Activated CD4-positive, alpha-beta T cell treated with anti-CD3 and anti-CD28 coated beads, Interleukin-2, amount 50 U/mL, for 4 hours (primary cell): ENCODE results near the gene MRPL58.

Source experiments
- DNase-seq, 2 experiments: peaks; one replicate each; pipeline ENCODE4 v3.0.0-alpha.2; 2020

The MRPL58 gene

DNA sequence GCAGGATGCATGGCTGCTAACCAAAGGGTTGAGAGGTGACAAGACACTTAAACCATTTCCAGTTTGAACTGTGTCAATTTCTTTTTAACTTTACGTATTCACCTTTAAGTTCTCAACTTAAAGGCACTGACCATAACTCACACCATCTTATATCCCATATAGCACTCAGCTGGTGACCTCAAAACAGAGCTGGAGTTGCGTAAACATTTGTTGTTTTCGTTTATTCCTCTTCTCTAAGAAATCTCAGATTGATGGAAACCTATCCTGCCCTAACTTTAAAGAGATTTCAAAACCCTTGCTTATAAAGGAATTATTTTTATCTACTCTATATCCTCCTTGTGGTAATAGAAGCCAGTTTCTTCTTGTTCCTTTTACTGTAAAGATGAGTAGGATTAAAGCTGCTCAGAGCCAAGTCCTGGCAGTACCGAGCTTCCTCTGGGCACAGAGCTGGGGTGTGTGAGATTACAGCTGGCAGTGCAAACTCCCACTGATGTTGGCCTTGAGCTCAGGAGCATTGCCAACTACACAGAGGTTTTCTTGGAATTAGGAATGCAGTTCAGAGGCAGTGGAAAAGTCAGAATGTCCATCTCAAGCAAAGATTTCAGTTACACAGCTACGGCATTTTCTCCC, 35.9 kb downstream of the MRPL58 start:
- no peak for DNase-seq

DNA sequence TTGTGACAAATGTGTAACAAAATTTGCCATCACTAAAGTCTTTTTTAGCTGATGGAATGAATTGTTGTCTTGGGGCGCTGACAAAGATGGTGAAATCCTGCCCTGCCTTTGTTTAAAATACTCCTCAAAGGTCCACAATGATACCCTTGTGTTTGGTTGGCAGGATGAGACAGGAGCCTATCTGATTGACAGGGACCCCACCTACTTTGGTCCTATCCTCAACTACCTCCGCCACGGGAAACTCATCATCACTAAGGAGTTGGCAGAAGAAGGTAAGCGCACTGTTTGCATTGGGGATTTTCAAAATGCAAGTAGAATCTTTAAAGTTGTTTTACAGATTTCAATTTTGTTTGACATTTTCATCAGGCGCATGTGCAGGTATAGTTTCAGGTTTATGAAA, 36.6 kb downstream of the MRPL58 start:
- DNase-seq: no peak

DNA sequence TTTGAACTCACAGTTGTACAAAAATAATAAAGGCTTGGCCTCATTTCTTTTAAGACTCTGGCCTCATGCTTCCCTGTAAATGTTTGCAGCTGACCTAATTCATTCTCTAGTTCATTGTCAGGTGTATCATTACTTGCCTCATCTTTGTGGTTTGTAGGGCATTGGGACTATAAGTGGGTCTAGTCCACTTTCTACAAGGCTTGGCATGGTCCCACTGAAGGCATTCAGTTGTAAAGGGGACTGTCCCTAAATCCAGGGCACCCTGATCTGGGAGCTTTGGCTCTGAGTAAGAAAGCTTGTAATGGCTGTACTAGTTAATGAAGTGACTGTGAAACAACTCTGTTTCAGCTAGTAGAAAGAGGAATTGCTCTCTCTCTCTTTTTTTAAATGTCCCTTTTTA, 37.2 kb downstream of the MRPL58 start:
- DNase-seq: no peak

DNA sequence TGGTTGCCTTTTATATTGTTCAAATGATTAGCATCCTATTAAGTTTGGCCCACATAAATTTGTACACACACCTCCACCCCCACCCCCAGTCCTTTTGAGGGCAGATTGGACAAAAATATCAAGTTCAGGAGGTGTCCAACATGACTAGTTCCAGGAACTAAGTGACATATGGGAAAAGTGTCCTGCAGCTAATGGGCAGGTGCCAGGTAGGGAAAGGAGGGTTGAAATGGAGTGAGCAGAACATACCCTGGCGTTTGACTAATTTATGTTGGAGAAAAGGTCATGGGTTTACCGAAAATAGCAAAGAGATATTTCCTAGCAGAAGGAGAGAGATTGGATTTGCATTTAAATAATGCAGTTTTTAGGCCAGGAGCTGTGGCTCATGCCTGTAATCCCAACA, 39.5 kb downstream of the MRPL58 start:
- DNase-seq: no peak

DNA sequence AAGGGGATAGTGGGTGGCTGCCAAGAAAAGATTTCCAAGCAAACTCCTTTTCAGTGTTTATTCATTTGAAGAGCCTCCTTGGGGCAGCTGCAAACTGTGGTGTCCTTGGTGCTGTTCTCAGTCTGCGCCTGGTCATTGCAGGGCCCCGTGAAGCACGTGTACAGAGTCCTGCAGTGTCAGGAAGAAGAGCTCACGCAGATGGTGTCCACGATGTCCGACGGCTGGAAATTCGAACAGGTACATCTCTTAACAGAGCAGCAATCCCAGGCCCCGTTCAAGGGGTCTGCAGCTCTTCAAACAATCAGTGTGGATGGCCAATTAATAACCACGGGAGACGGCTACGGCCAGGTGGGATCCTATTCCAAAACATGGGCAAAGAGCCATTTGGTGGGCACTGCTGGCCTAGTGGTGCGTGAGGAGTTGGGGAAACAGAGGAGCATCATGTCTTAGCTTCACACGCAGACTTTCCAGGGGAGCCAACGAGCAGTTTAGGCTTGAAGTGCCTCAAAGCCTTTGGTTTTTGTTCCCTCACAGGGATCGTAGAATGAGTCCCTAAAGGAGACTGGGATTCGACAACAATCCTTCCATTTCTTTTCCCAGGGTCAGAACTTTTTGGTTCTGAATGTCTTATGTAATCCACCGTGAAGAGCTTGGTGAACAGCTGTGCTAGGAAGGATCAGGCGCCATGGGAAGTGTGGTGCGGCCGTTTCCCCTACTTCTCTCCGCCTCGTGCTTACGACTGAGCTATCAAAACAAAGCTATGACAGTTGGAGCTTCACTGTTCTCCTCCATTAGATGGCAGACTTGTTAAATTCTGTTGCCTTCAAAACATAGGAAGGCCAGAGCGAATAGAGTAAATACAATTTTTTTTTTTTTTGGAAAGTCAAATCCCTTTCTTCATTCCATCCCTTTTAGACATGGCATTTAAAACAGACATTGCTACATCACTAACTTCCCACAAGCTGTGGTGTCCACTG, 47.2 kb downstream of the MRPL58 start:
- DNase-seq: no peak

DNA sequence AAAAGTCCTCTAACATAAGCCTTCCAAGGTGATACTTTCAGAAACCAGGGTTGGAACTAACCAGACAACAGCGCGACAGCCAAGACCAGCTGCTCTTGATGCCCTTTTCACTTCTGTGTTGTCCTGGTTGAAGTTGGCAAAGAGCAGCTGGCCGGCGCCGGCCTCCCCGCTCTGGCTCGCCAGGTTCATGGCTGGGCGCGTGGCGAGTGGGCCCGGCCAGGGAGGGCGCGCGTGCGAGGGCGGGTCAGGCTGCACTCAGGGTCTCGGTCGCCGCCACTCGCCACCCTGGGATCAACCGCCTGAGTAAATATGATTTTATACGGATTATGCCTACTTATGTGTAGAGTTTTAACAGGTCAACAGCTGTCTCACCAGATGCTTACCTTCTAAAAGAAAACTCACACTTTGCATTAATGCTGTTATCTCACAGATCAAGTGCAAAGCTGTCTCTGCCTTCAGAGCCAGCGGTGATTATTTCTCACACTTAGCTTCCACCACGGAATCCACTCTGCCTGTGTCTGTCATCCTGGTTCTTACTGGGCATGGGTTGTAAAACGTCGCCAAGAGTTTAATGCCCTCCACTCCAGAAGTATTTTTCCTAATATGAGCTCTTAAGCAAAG, 48.1 kb downstream of the MRPL58 start:
- DNase-seq: no peak

DNA sequence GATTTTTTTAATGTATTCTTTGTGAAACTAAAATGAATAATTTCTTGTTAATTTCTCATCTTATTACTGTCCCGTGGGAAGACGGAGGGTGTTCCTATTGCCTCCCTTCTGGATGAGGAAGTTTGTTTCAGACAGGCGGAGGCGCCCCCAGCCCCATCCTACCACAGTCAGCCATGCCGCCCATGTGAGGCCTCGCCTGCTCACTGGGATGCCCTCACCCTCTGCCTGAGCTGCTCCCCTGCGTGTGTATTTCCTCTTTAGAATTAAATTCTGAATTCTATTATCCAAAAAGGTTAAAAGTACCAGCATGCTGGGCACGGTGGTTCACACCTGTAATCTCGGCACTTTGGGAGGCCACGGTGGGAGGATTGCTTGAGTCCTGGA, 48.6 kb downstream of the MRPL58 start:
- no peak for DNase-seq

DNA sequence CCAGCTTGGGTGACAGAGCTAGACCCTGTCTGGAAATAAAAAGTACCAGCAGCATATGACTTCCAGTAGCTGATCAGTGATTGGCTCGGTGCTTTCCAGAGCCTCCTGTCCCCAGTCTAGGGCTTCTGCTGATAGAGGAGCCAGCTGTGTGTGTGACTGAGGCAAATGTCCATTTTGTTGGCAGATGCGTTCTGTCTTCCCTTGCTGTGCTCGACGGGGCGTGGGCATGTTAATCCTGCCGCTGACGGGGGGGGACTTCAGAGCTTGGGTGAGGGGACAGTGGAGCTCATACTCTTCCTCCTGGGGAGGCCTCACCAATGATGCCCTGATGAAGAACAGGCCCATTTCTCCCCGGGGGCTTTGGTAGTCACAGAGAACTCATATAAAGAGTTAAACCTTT, 49.1 kb downstream of the MRPL58 start:
- DNase-seq: no peak

DNA sequence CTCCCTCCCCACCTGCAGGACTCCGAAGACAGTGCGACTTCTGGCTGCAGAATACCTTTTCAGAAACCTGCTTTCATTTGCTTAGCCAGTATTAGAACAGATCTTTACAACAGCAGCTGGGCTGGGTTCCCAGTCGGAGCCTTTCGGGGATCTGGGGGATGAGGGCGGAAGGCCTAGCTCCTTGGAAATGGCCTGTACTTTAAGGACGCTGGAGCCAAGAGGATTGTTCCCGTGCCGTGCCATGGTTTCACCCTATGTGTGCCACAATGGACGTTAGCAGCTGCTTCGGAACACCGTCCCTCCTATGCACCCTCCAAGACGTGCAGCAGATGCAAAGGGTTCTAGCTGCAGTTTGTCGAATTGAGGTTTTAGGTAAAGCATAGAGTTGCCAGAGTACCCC, 50.7 kb downstream of the MRPL58 start:
- DNase-seq: no peak

DNA sequence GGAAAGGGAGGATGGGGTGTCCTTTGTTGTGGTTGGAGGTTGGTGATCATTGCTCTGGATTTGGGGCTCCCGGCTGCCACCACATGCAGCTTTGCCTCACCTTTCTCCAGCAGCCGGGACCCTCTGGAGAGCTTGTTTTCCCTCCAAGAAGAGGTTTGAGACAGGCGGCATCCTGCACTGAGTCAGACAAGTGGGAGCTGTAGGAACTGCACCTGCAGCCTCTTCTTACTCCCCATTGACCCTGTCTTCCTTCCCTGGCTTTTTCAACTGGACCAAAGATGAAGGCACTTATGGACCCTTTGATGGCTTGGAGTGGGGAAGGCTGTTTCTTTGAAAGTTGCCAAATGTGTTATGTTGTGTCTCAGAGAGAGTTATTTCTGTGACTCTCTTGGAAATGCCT, 51.2 kb downstream of the MRPL58 start:
- no peak for DNase-seq

DNA sequence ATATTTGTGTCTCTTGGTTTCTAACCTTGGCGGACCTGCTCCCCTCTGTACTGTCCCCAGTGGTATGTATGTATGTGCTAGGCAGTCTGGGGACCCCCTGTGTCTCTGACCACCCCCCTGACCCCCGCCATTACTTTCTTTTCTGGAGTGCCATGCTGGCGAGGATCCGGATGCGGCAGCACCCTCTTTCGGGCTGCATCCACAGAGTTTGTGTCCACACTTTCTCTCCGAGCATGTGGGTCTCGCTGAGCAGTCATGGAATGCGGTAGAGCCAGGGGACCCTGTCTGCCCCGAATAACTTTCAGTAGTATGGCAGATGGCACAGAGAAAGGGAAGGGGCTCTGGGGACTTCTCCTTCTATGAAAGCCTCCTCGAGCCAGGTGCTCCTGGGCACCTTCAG, 51.6 kb downstream of the MRPL58 start:
- no peak for DNase-seq

DNA sequence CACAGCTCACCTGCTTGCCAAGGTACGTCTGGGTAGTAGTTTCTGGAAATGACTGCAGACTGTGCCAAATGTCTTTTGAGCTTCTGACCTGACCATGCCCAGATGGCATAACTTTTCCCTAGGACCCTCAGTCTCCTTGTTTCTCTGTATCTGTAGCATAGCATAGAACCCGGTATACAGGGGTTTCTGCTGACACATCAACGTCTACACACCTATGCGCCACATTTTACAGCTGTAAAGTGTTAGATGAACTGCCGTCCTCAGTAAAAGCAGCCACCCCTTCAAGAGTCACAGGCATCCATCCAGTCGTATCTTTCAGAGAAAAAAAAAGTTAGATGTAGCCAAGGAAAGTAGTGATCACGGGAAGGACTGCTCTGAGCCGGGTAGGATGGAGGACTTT, 52.0 kb downstream of the MRPL58 start:
- DNase-seq: no peak

DNA sequence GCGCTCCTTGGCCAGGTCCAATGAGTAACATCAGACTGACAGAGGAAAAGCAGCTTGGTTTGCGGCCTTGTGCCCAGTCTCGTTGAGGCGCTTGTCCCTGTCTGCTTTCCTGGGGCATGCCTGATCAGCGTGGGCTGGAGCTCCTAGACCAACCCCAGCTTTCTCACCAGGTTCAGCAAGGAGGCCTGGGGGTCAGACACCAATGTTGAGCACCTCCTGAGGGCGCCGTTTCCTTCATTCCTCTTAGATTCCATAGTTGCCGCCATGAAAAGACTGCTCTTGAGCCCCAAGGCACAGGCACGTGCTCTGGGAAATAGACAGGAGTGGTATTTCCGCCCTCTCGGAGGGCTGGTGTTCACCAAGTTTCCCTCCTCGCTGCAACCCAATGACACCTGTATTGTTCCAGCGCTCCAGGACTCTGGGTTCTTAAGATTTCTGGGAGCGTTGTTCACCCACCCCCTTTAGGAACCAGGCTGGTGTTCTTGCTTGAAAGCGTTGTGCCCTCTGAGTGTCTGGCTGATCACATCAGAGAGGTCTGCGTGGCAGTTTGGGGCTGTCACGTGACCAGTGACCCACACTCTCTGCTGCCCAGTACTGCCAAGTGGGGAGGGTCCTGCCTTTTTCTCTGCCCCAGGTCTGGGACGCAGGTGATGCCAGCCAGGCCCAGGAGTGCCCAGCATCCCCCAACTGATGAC, 52.5 kb downstream of the MRPL58 start:
- no peak for DNase-seq

DNA sequence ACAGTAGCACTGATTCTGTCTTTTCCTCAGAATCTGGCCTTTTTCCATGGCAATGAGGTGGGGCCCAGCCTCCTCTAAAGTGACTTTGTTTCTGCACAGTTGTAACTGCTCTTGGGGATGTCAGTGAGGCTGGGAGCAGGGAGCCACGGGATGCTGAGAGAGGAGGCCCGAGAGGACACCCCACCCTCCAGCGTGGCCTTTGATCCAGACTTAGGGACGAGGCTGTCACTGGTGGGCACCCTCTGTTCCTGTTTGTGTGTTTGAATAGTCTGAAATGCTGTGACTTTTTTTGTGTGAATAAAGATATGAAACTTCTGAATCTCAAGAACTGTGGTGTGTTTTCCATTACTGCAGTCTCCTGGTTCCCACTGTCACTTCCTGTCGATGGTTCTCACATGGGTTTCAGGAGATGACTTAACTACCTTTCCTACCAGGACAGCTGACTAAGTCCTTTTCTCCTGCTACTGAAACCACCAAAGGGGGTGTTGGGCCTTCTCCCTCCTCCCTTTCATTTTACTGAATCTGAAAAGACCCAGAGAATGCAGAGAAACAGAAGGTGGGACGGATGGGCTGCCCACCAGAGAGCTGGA, 53.2 kb downstream of the MRPL58 start:
- DNase-seq: no peak

DNA sequence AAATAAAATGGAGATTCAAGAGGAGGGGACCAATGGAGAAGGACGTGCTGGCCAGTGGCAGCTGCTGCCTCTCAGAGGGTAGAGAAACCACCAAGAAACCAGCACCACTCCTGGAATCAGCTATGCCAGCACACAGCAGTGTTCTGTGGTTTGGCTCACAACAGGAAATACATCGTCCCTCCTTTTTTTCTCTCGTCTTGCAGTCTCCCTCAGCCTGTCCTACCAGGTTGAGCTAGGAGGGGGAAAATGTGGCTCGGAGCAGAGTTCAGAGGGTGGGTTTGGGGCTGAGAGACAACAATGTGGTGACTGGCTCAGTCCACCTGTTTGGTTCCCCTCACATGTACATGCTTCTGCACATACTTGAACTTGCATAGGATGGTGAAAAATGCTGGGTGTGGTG, 55.4 kb downstream of the MRPL58 start:
- no peak for DNase-seq

DNA sequence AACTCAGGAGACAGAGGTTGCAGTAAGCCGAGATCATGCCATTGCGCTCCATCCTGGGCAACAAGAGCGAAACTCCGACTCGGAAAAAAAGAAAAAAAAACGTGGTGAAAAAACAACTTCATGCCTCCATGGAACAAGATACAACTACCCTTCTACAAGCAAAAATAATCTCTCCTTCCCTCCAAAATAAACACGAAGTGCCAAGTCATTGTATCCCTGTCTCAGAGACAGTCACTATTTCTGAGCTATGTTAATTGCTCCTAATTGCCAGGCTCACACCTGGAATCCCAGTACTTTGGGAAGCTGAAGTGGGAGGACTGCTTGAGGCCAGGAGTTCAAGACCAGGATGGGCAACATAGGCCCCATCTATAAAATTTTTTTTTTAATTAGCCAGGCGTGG, 56.3 kb downstream of the MRPL58 start:
- DNase-seq: no peak

DNA sequence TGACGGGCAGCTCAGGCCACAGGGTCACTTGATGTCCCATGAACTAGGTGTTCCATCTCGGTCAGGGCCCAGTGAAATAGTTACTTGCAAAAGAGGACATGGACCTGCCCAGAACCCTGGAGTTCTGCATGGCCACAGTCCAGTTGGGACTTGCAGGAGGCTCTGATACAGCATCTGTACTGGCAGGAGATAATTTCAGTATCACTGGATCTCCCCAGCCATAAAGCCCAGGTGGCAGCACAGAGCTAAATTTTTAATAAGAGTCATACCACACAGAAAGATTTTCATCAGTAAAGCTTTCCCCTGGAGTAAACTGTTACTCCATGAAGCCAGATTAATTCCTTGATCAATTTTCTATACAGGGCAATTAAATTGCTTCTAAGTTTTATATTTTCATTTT, 57.3 kb downstream of the MRPL58 start:
- no peak for DNase-seq
